Astrocyte of the cerebellum (primary cell): ENCODE measurements around the gene ADAMTS8.
A peak's percentile ranks its signal among the peaks of the same experiment; 100 is the strongest.

Source experiments
- DNase-seq: peaks from one replicate; pipeline ENCODE4 v3.0.0-alpha.2; 2011; ENCODE audit warnings: low read depth
- H3K4me3 ChIP-seq: 2 replicates; pipeline ENCODE4 v1.5.1; 2011; ENCODE audit warnings: mild to moderate bottlenecking, low read depth, low read length, moderate library complexity
- CTCF ChIP-seq: IDR thresholded peaks from 2 replicates; pipeline ENCODE4 v1.5.1; 2012; ENCODE audit warnings: low read length, low read depth, moderate library complexity, mild to moderate bottlenecking; ENCODE audit errors: missing control alignments
- in situ Hi-C: cut with HindIII; loops from 2 replicates; pipeline ENCODE4 v1.10.0; 2017; ENCODE audit warnings: low sequenced_read_pairs

ADAMTS8 gene

GRCh38 chr11:130391711-130392110 lies 36.7 kb downstream of the ADAMTS8 start:
- DNase-seq, result no peak
- no peak overlapping the region for H3K4me3 ChIP-seq
- in situ Hi-C loops, result loop anchor here (25.0 kb wide), 1 partner anchor 179 kb away; no protein-coding TSS in a partner anchor
- no peak for TF ChIP-seq CTCF

GRCh38 chr11:130390071-130390758 lies 38.2 kb downstream of the ADAMTS8 start:
- in situ Hi-C loops, result loop anchor here (25.0 kb wide), 1 partner anchor 178 kb away; no protein-coding TSS in a partner anchor
- peak; percentile 71 for TF ChIP-seq CTCF
- H3K4me3 ChIP-seq, result no peak overlapping the region
- DNase-seq, result peak; percentile 57

GRCh38 chr11:130389335-130389935 lies 39.0 kb downstream of the ADAMTS8 start:
- in situ Hi-C loops, result loop anchor here (25.0 kb wide), 1 partner anchor 177 kb away; no protein-coding TSS in a partner anchor
- no peak overlapping the region for H3K4me3 ChIP-seq
- no peak for DNase-seq
- TF ChIP-seq CTCF, result no peak

- no peak overlapping the region for H3K4me3 ChIP-seq
- DNase-seq, result no peak
- in situ Hi-C loops, result loop anchor here (25.0 kb wide), 1 partner anchor 176 kb away; no protein-coding TSS in a partner anchor
- no peak for TF ChIP-seq CTCF
Measured at GRCh38 chr11:130388607-130389205, 39.7 kb downstream of the ADAMTS8 start.

GRCh38 chr11:130386056-130386455 lies 42.4 kb downstream of the ADAMTS8 start:
- in situ Hi-C loops, result loop anchor here (25.0 kb wide), 1 partner anchor 174 kb away; no protein-coding TSS in a partner anchor
- no peak for DNase-seq
- no peak overlapping the region for H3K4me3 ChIP-seq
- TF ChIP-seq CTCF, result no peak

- TF ChIP-seq CTCF, result no peak
- H3K4me3 ChIP-seq, result no peak overlapping the region
- peak; percentile 100 for DNase-seq
- in situ Hi-C loops, result loop anchor here (25.0 kb wide), 1 partner anchor 171 kb away; no protein-coding TSS in a partner anchor
Measured at GRCh38 chr11:130383344-130384211, 44.8 kb downstream of the ADAMTS8 start.
